OCI-LY1 (cell line): ENCODE data around the gene VEGFB.

Source experiments
- CTCF ChIP-seq: fragments of 200-600 bp; sonication (generic), shearing (Covaris generic); IDR thresholded peaks from 2 replicates; pipeline ENCODE4 v1.5.1; 2017; ENCODE audit warnings: mild to moderate bottlenecking, antibody characterized with exemption, low read length, moderate library complexity, mixed read lengths
- EZH2 ChIP-seq: fragments of 200-600 bp; sonication (generic), shearing (Covaris generic); IDR thresholded peaks from 2 replicates; pipeline ENCODE4 v1.8.0; 2017; ENCODE audit warnings: borderline replicate concordance, mixed run types, mild to moderate bottlenecking, antibody characterized with exemption, low read length, moderate library complexity, mixed read lengths

GRCh38 chr11:64210301-64211020, 23.9 kb upstream of the VEGFB start:
- TF ChIP-seq CTCF (no peak), EZH2 (no peak)
